Adipose tissue (tissue), 3 donors: ENCODE data around the gene SP6. TPM values are rescaled to one million over a fixed set of nuclear protein-coding genes. Genes with fewer than 3 reads are reported as not detected.

Experiments
- H3K27ac ChIP-seq: one replicate; pipeline ENCODE4 v1.5.1; 2013; ENCODE audit warnings: low read depth, low read length
- WGBS, 3 donors: extraction: QIAGEN DNeasy Blood & Tissue Kit; methylation state at CpG; one replicate each; pipeline ENCODE4 v1.1.7; 2013; 5-methylcytosine and 5-hydroxymethylcytosine counted together
- polyA plus RNA-seq, 3 donors: library from polyadenylated mRNA; stranded (reverse); fragments of 200-250 nt; gene quantifications; one replicate each; pipeline ENCODE4 v1.2.3, GENCODE V29; 2013
- donor health status: healthy with polysubstance abuse.
- donor health status: Bipolar disorder and iron deficiency.
- donor health status: healthy.

SP6 gene
- polyA plus RNA-seq, result under 1 TPM; 0.45 to 0.56 (median 0.49) TPM

GRCh38 chr17:47850692-47851573 is at the start of gene SP6:
TSS of gene SP6 (minus strand) at chr17:47851163. CDS start at chr17:47848429, 2,734 bp downstream.
- no peak within 1 kb of the TSS for H3K27ac ChIP-seq
- WGBS, 3 donors, result 6 to 8% (median 8%) methylated on average over 53 to 71 of the region's 71 CpGs

GRCh38 chr17:47899643-47900042 is 48.7 kb upstream of the SP6 start:
- H3K27ac ChIP-seq, result no peak overlapping the region
- 64 to 80% (median 70%) methylated on average over 5 of the region's 5 CpGs for WGBS, 3 donors

GRCh38 chr17:47898241-47898640 is 47.3 kb upstream of the SP6 start:
- no peak overlapping the region for H3K27ac ChIP-seq

- H3K27ac ChIP-seq, result no peak overlapping the region
- WGBS, 3 donors, result 69 to 74% (median 74%) methylated on average over 5 of the region's 5 CpGs
Measured at GRCh38 chr17:47897561-47897960, 46.6 kb upstream of the SP6 start.

GRCh38 chr17:47896672-47897490 is 45.9 kb upstream of the SP6 start:
- H3K27ac ChIP-seq, result peak overlapping the region; percentile 99
- WGBS, 3 donors, result 2% methylated on average over 22 of the region's 22 CpGs

GRCh38 chr17:47895856-47896671 is 45.1 kb upstream of the SP6 start, which contains the start of gene SP2:
TSS of gene SP2 (plus strand) at chr17:47896236. CDS start at chr17:47896287, 51 bp downstream.
- 0 to 1% (median 1%) methylated on average over 45 to 70 of the region's 70 CpGs for WGBS, 3 donors

GRCh38 chr17:47895347-47895855 is 44.4 kb upstream of the SP6 start:
- peak overlapping the region; percentile 34 for H3K27ac ChIP-seq
- WGBS, 3 donors, result 0 to 1% (median 1%) methylated on average over 25 of the region's 25 CpGs

More at GRCh38 chr17:47895856-47896671, 45.1 kb upstream of the SP6 start, which contains the start of gene SP2:
- peak within 1 kb of the TSS; percentile 99 for H3K27ac ChIP-seq

GRCh38 chr17:47894498-47895346 is 43.8 kb upstream of the SP6 start:
- WGBS, 3 donors, result 26 to 41% (median 39%) methylated on average over 11 of the region's 11 CpGs

DNA sequence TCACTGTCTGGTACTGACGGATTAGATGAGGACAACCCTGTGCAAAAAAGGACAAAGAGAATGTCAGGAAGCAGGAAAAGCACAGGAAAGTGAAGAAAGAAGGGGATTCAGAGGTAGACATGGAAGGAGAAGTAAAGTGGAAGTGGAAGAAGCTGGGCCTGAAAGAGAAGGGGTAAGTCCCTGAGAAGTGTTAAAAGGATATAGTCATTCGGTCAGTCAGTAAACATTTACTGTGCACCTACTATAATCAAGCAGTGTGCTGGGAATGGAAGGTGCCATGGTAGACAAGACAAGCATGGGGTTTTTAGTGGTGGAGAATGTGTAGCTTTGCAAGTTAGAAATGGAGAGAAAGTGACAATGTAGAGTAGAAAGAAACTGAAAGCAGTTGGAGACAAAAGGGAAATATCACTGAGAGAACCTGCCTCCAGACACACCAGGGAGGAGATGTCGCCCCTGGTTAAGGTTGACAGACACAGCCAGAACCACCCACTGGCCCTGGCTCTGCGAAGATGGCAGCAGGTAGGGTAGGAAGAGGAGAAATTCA is 40.7 kb upstream of the SP6 start:
- 82 to 92% (median 84%) methylated on average over 4 of the region's 4 CpGs for WGBS, 3 donors

More at GRCh38 chr17:47894498-47895346, 43.8 kb upstream of the SP6 start:
- H3K27ac ChIP-seq, result no peak overlapping the region

GRCh38 chr17:47889734-47890529 is 39.0 kb upstream of the SP6 start:
- H3K27ac ChIP-seq, result no peak overlapping the region
- 32 to 40% (median 40%) methylated on average over 11 of the region's 11 CpGs for WGBS, 3 donors

More for the DNA sequence above, 40.7 kb upstream of the SP6 start:
- H3K27ac ChIP-seq, result no peak overlapping the region

DNA sequence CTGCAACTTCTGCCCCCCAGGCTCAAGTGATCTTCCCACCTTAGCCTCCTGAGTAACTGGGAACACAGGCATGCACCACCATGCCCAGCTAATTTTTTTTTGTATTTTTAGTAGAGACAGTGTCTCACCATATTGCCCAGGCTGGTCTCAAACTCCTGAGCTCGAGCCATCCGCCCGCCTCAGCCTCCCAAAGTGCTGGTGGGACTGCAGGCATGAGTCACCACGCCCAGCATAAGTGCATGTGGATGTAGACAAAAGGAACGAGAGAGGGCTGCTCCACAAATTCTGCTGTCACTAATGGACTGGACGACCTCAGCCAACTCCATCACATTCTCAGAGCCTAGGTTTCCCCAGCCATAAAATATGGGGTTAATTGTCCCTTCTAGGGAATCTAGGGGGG is 37.3 kb upstream of the SP6 start:
- no peak overlapping the region for H3K27ac ChIP-seq
- WGBS, 3 donors, result 78 to 87% (median 82%) methylated on average over 6 of the region's 6 CpGs

GRCh38 chr17:47884905-47885730 is 34.2 kb upstream of the SP6 start:
- WGBS, 3 donors, result 61 to 71% (median 65%) methylated on average over 11 of the region's 11 CpGs
- H3K27ac ChIP-seq, result no peak overlapping the region

DNA sequence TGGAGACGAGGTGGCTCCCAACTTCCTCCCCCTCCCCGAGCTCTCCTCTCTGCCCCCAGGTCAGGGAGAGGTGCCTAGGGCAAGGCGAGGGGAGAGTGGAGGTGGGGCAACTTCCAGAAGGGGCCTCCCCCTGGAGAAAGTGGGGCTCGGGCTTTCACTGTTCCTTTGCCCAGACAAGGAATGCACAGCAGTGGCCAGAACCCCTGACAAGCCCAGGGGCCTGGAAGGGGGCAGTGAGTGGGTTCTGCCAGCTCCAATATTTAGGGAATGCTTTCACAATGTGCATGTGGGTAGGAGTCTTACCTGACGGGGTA is 33.4 kb upstream of the SP6 start:
- no peak overlapping the region for H3K27ac ChIP-seq
- 44 to 59% (median 48%) methylated on average over 5 of the region's 5 CpGs for WGBS, 3 donors

GRCh38 chr17:47883589-47884426 is 32.8 kb upstream of the SP6 start:
- no peak overlapping the region for H3K27ac ChIP-seq
- WGBS, 3 donors, result 58 to 75% (median 72%) methylated on average over 9 of the region's 9 CpGs
